Activated CD4-positive, alpha-beta memory T cell treated with anti-CD3 and anti-CD28 coated beads for 36 hours (primary cell): Measurements from ENCODE around the gene SRSF7. TPM values are rescaled to one million over a fixed set of nuclear protein-coding genes. Genes with fewer than 3 reads are reported as not detected.

Experiments used
- CTCF ChIA-PET: fragments of 350-600 bp; sonication (Branson Sonifier 250); formaldehyde crosslinking; loops from one replicate; lab custom pipeline; 2021; ENCODE audit warnings: antibody characterized with exemption, inconsistent platforms; lab: Charles Lee
- POLR2A ChIA-PET: fragments of 350-600 bp; sonication (Branson Sonifier 250); formaldehyde crosslinking; loops from one replicate; lab custom pipeline; 2021; ENCODE audit warnings: antibody characterized with exemption; lab: Charles Lee
- DNase-seq: peaks from one replicate; pipeline ENCODE4 v3.0.0-alpha.2; 2020
- H3K27ac Mint-ChIP-seq: one replicate; pipeline ENCODE4 v1.8.0; 2021; ENCODE audit warnings: mixed read lengths
- H3K27me3 Mint-ChIP-seq: one replicate; pipeline ENCODE4 v1.8.0; 2021; ENCODE audit warnings: mixed read lengths
- H3K36me3 Mint-ChIP-seq: one replicate; pipeline ENCODE4 v1.8.0; 2021; ENCODE audit warnings: mixed read lengths
- H3K4me1 Mint-ChIP-seq: one replicate; pipeline ENCODE4 v1.8.0; 2021; ENCODE audit warnings: low read depth, mixed read lengths
- H3K4me3 Mint-ChIP-seq: one replicate; pipeline ENCODE4 v1.8.0; 2021; ENCODE audit warnings: mild to moderate bottlenecking, mixed read lengths
- H3K9me3 Mint-ChIP-seq: one replicate; pipeline ENCODE4 v1.8.0; 2021; ENCODE audit warnings: mixed read lengths
- intact Hi-C: fragments of 100-400 bp; cut with micrococcal nuclease; formaldehyde crosslinking; loops from one replicate; pipeline ENCODE4 v1.15.1; 2023
- total RNA-seq, 2 experiments: library from RNA; stranded (reverse); gene quantifications; one replicate each; pipeline ENCODE4 v1.2.3, GENCODE V29; 2021

Gene SRSF7
- total RNA-seq, 2 experiments from 2014 or later, result 276 to 279 TPM

GRCh38 chr2:38751596-38752410 lies 642 bp upstream of the SRSF7 start:
- intact Hi-C loops, result loop anchor here (1.0 to 5.0 kb wide), 4 partner anchors 26 to 1668 kb away; partner anchors contain the start of genes GEMIN6, GPATCH11, HEATR5B and SOS1
- Mint-ChIP-seq H3K4me3 (peak overlapping the region; percentile 95), H3K27ac (peak overlapping the region; percentile 100), H3K27me3 (peaks cover 6% of the 10 kb centered on the region), H3K36me3 (peaks cover 42% of the 10 kb centered on the region), H3K4me1 (peaks cover 45% of the 10 kb centered on the region), H3K9me3 (peaks cover 3% of the 10 kb centered on the region)
- ChIA-PET POLR2A (interaction anchor here (0.6 to 14.5 kb wide), 47 partner anchors 9 to 436 kb away, joined by 3 to 483 read pairs (median 4); partner anchors contain the start of genes ATL2, DHX57, GALM and GEMIN6), CTCF (interaction anchor here (1.2 to 2.0 kb wide), 3 partner anchors 10 to 244 kb away, joined by 4 to 5 read pairs (median 4); no protein-coding TSS in a partner anchor)
- DNase-seq, result peak; percentile 63

DNA sequence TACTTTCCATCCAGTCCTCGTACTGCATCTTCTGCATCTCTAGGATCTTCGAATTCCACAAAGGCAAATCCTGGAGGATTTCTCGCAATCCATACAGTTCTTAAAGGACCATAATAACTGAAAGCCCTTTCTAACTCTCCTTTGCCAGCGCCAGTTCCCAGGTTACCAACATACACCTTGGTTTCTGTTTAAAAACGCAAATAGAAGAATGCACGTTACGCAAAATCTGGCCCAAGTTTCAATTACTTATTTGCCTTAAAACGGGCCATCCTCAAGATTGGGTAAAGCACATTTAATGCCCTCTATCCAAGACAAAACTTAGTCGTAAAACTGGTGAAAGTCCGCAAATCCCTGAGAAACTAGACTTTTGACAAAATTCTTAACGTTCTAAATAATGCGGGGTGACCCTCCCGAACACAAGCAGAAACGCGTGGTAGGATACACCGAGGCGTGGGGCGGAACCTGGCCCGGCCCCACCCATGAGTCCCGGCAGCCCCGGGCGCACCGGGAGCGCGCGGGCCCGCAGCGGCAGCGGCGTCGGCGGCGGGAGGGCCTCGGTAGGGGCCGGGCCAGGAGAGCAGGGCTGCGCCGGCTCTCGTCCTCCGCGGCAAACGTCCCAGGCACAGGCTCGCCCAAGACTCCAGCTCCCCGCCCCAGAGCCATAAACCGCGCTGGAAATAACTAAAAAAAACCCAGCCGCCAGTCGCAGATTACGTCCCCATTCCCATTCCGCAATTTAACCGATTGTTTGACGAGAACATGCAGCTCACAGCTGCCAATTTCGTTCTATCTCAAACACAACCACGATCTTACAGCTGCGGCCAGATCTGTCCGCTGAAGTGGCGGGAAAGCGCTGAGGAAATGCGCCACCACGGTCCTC lies 910 bp downstream of the SRSF7 start:
- Mint-ChIP-seq H3K27me3 (peaks cover 6% of the 10 kb centered on the region), H3K27ac (peak overlapping the region; percentile 100), H3K9me3 (peaks cover 3% of the 10 kb centered on the region), H3K4me3 (peak overlapping the region; percentile 95), H3K36me3 (peaks cover 58% of the 10 kb centered on the region), H3K4me1 (peaks cover 61% of the 10 kb centered on the region)
- CTCF ChIA-PET, result interaction anchor here (1.0 to 1.3 kb wide), 3 partner anchors 9 to 148 kb away, joined by 4 to 5 read pairs (median 5); partner anchors contain the start of gene HNRNPLL
- intact Hi-C loops, result loop anchor here (5.0 kb wide), 1 partner anchor 372 kb away; the partner anchor contains the start of gene SOS1
- POLR2A ChIA-PET, result interaction anchor here (0.5 to 14.5 kb wide), 30 partner anchors 9 to 374 kb away, joined by 3 to 483 read pairs (median 6); partner anchors contain the start of genes ATL2, GALM, GEMIN6 and HNRNPLL
- peak; percentile 69 for DNase-seq

DNA sequence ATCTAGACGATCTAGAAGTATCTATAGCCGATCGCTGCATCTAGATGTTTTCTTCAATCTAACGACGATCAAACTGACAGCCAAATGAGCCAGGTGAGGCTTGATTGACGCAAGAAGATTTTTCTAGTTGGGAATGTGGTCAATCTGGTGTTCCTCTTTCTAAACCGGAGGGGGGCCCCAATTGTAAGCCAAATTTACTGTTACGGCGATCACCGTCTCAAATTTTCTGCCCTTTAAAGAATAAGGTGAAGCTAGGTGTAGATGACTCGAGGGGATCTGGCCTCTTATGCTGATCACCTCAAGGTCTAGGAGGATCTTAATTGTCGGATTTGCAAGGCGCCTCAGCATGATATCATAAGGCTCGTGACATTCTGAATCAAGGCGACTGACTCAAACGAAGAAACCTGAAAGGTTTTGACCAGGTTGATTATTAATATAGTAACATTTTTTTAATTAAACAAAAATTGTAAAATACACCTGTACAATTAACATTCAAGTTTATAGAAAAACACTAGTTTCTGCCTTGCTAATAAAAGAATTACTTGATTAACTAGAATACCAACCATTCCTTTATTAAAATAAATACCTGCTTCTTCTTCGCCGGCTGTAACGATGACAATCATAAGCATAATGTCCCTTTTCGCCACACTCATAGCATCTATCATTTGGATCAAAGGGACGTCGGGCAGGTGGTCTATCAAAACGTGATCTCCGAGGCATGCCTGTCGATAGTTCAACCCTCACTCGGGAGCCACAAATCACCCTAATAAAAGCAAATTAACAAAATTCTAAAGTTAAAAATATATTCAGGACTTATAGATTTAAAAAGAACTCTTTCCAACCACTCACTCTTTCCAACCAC lies 2.0 kb downstream of the SRSF7 start:
- ChIA-PET CTCF (interaction anchor here (1.2 kb wide), 2 partner anchors 146 to 167 kb away, joined by 5 read pairs; no protein-coding TSS in a partner anchor), POLR2A (interaction anchor here (1.0 to 14.5 kb wide), 6 partner anchors 24 to 372 kb away, joined by 3 to 483 read pairs (median 12); partner anchors contain the start of gene HNRNPLL)
- Mint-ChIP-seq H3K4me3 (peak overlapping the region; percentile 95), H3K27ac (peak overlapping the region; percentile 100), H3K27me3 (peaks cover 6% of the 10 kb centered on the region), H3K9me3 (peaks cover 3% of the 10 kb centered on the region), H3K36me3 (peaks cover 69% of the 10 kb centered on the region), H3K4me1 (peaks cover 72% of the 10 kb centered on the region)
- peak; percentile 52 for DNase-seq
- intact Hi-C loops, result no loop called here

- peaks cover 6% of the 10 kb centered on the region for H3K27me3 Mint-ChIP-seq
- H3K9me3 Mint-ChIP-seq, result peaks cover 3% of the 10 kb centered on the region
- intact Hi-C loops, result no loop called here
- DNase-seq, result no peak
- CTCF ChIA-PET, result interaction anchor here (1.2 to 1.8 kb wide), 3 partner anchors 145 to 167 kb away, joined by 5 read pairs; no protein-coding TSS in a partner anchor
- H3K27ac Mint-ChIP-seq, result peak overlapping the region; percentile 100
- POLR2A ChIA-PET, result interaction anchor here (0.5 to 14.5 kb wide), 7 partner anchors 23 to 371 kb away, joined by 3 to 483 read pairs (median 5); partner anchors contain the start of gene HNRNPLL
- H3K4me3 Mint-ChIP-seq, result peak overlapping the region; percentile 95
- H3K4me1 Mint-ChIP-seq, result peaks cover 74% of the 10 kb centered on the region
- peaks cover 75% of the 10 kb centered on the region for H3K36me3 Mint-ChIP-seq
These were observed 2.8 kb downstream of the SRSF7 start for GRCh38 chr2:38748391-38748790.

- H3K4me1 Mint-ChIP-seq, result peaks cover 74% of the 10 kb centered on the region
- H3K9me3 Mint-ChIP-seq, result peaks cover 3% of the 10 kb centered on the region
- H3K27me3 Mint-ChIP-seq, result peaks cover 6% of the 10 kb centered on the region
- DNase-seq, result no peak
- CTCF ChIA-PET, result interaction anchor here (1.2 to 1.8 kb wide), 3 partner anchors 149 to 166 kb away, joined by 5 read pairs; no protein-coding TSS in a partner anchor
- peaks cover 75% of the 10 kb centered on the region for H3K36me3 Mint-ChIP-seq
- H3K4me3 Mint-ChIP-seq, result peak overlapping the region; percentile 95
- POLR2A ChIA-PET, result interaction anchor here (1.1 to 14.5 kb wide), 5 partner anchors 23 to 372 kb away, joined by 3 to 483 read pairs (median 5); partner anchors contain the start of gene HNRNPLL
- peak overlapping the region; percentile 100 for H3K27ac Mint-ChIP-seq
- intact Hi-C loops, result no loop called here
These were observed 3.3 kb downstream of the SRSF7 start for GRCh38 chr2:38747819-38748218.

- no peak for DNase-seq
- Mint-ChIP-seq H3K9me3 (peaks cover 3% of the 10 kb centered on the region), H3K27ac (peak overlapping the region; percentile 100), H3K27me3 (peaks cover 6% of the 10 kb centered on the region), H3K4me3 (peak overlapping the region; percentile 95), H3K36me3 (peaks cover 80% of the 10 kb centered on the region), H3K4me1 (peaks cover 75% of the 10 kb centered on the region)
- intact Hi-C loops, result no loop called here
- ChIA-PET CTCF (interaction anchor here (0.8 to 1.8 kb wide), 3 partner anchors 148 to 168 kb away, joined by 3 to 5 read pairs (median 5); no protein-coding TSS in a partner anchor), POLR2A (interaction anchor here (1.0 to 14.5 kb wide), 5 partner anchors 80 to 181 kb away, joined by 3 to 483 read pairs (median 6); partner anchors contain the start of gene HNRNPLL)
These were observed 4.1 kb downstream of the SRSF7 start for GRCh38 chr2:38747007-38747424.

DNA sequence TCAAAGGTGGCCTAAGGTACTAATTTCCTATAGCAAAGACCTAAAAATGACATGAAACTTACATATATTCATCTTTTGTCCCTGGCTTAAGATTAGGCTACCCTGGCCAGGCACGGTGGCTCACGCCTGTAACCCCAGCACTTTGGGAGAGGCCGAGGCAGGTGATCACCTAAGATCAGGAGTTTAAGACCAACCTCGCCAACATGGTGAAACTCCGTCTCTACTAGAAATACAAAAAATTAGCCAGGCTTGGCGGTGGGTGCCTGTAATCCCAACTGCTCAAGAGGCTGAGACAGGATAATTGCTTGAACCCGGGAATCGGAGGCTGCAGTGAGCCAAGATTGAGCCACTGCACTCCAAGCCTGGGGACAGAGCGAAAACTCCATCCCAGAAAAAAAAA lies 5.9 kb downstream of the SRSF7 start:
- Mint-ChIP-seq H3K27ac (peak overlapping the region; percentile 100), H3K4me3 (peak overlapping the region; percentile 32), H3K36me3 (peaks cover 75% of the 10 kb centered on the region), H3K4me1 (peaks cover 78% of the 10 kb centered on the region), H3K27me3 (no peaks in the 10 kb centered on the region), H3K9me3 (no peaks in the 10 kb centered on the region)
- no peak for DNase-seq
- ChIA-PET POLR2A (interaction anchor here (0.9 to 14.5 kb wide), 5 partner anchors 7 to 163 kb away, joined by 3 to 483 read pairs (median 4); partner anchors contain the start of gene HNRNPLL), CTCF (interaction anchor here (1.1 to 8.2 kb wide), 5 partner anchors 11 to 210 kb away, joined by 3 to 93 read pairs (median 11); no protein-coding TSS in a partner anchor)
- intact Hi-C loops, result no loop called here

- CTCF ChIA-PET, result interaction anchor here (0.6 to 8.2 kb wide), 18 partner anchors 10 to 867 kb away, joined by 3 to 93 read pairs (median 5); no protein-coding TSS in a partner anchor
- H3K4me1 Mint-ChIP-seq, result peaks cover 78% of the 10 kb centered on the region
- intact Hi-C loops, result loop anchor here (1.0 to 5.0 kb wide), 4 partner anchors 16 to 483 kb away; partner anchors contain the start of gene ATL2
- no peaks in the 10 kb centered on the region for H3K9me3 Mint-ChIP-seq
- peaks cover 70% of the 10 kb centered on the region for H3K36me3 Mint-ChIP-seq
- H3K27me3 Mint-ChIP-seq, result no peaks in the 10 kb centered on the region
- H3K4me3 Mint-ChIP-seq, result no peak overlapping the region
- peak overlapping the region; percentile 100 for H3K27ac Mint-ChIP-seq
- no peak for DNase-seq
- POLR2A ChIA-PET, result interaction anchor here (0.7 to 14.5 kb wide), 9 partner anchors 9 to 210 kb away, joined by 3 to 483 read pairs (median 5); partner anchors contain the start of gene HNRNPLL
These were observed 6.8 kb downstream of the SRSF7 start for GRCh38 chr2:38744399-38744780.

DNA sequence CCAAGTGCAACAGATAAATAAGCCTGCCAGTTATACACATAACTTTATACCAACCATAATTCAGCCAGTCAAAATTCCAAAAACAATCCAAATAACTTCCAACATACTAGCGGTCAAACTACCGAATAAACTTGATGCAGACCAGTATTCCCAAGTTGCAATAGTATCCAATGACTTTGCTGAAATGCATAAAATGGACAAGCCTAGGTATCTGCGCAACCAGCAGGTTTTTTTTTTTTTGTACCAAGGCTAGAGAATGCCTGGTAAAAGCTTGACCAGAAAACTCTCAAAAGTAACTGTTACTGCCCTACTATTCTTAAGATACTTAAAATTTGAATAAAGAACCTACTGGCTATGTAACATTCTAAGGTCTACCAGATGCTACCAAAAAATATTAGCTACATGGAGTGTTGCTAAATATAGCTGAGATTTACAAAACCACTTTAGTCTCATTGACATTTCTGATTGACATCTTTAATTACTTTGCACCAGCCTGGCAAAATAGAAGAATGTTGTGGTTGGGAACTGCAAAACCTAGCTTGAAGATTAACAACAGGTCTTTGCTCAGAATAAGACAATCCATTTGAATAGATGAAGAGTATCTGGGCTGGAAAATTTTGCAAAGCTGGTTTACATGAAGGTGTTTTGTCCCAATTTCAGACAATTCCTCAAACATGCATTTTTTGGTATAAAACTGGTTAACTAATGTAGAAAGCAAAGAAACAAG lies 7.3 kb downstream of the SRSF7 start:
- ChIA-PET CTCF (interaction anchor here (0.6 to 8.2 kb wide), 17 partner anchors 9 to 866 kb away, joined by 3 to 93 read pairs (median 5); no protein-coding TSS in a partner anchor), POLR2A (interaction anchor here (0.5 to 14.5 kb wide), 13 partner anchors 10 to 210 kb away, joined by 3 to 483 read pairs (median 5); partner anchors contain the start of gene HNRNPLL)
- H3K4me3 Mint-ChIP-seq, result no peak overlapping the region
- H3K9me3 Mint-ChIP-seq, result no peaks in the 10 kb centered on the region
- peak overlapping the region; percentile 100 for H3K27ac Mint-ChIP-seq
- H3K27me3 Mint-ChIP-seq, result no peaks in the 10 kb centered on the region
- H3K4me1 Mint-ChIP-seq, result peaks cover 80% of the 10 kb centered on the region
- DNase-seq, result no peak
- intact Hi-C loops, result loop anchor here (1.0 to 5.0 kb wide), 4 partner anchors 16 to 483 kb away; partner anchors contain the start of gene ATL2
- peaks cover 68% of the 10 kb centered on the region for H3K36me3 Mint-ChIP-seq
